ENCODE measurements around the gene PPP1R27. TPM values are rescaled to one million over a fixed set of nuclear protein-coding genes. Genes with fewer than 3 reads are reported as not detected.
"Not testable (repeated sequence)": the region's sequence is repeated elsewhere in the genome, so short reads cannot be mapped to it uniquely, and the experiment has no call there.

Gene PPP1R27
- total RNA-seq, 2 donors from 2014 or later: not detected

DNA sequence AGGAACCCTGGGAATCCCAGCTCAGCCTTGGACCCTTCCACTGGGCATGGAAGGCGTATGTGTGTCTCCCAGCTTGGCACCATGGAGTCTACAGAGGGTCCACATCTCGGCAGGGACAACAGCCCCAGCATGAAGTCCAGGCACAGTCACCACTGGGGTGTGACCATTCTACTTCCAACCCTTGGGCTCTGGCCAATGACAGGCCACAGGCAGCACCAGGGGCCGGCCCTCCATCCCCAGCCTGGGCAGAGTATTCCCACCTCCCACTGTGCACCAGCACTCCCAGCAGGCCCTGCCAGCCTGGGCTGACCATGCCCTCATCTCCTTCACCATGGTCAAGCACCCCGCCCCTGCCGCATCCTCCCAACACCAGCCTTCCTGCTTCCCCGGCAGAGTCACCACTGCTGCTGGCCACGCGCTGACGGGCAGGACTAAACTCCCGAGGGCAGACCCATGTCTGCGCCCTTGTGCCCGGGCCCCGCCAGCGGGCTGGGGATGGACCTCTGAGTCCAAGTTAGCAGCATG lies 9.5 kb upstream of the PPP1R27 start:
- DNase-seq (ENCODE audit: low spot score): no peak
- intact Hi-C loops (cut with DNase I): no loop called here

DNA sequence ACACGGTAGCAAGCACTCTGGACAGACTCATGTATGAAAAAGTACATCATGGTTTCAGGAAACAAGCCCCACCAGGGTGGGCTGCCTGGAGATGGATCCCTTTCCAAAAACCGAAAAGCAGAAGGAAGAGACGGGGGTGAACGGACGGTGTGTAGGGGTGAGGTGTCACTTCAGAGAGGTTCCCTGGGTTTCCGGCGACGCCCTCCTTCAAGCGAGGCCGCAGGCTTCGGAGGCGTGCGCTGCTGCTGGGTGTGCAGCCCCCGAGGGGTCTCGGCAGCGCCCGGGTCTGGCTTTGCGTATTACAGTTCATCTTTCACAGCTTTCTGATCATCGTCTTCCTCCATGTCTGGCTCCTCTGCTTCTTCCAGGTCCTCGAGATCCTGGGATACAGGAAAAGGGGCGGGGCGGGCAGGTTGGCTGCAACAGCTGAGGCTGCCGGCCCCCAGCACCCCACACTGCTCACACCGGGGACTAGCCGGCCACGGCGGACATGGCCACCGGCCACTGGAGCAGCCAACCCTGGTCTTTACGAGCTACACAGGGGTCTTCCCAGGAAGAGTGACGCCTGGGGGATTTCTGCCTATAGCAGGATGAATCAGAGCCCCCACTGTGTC lies 9.0 kb upstream of the PPP1R27 start:
- intact Hi-C loops (cut with DNase I): no loop called here
- DNase-seq (ENCODE audit: low spot score): no peak

DNA sequence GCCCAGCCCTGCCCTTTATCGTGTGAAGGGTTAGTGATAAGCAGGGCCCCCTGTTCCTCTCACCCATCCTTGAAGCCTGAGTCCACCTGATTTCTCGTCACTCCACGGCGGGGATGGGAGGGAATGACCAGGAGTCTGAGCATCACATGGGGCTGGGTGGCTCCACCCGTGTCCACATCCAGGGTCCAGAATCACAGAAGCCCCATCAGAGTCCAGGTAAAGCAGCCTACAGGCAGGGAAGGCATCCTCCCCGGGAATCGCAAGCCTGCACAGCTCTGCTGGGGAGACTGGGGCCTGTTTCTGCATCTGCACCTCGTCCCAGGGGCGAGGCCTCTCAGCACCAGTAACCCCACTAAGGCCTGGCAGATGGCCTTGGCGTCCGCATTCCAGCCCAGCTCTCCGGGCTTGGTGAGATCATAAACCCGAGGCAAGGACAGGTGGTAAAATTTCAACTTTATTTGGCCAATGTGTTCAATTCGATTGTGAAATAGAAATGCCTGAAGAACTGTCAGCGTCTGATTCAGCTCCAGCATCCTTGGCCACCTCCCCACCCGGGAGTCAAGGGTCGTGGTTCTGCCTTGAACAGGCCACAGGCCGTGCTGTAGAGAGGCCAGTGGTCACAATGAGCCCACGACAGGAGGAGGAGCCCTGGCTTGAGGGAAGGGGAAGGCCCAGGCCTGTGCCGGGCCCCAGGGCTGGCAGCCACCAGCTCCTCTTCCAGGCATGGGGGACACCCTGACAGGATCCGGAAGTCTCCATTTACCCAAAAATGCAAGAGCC lies 8.1 kb upstream of the PPP1R27 start:
- intact Hi-C loops (cut with DNase I): no loop called here
- DNase-seq (ENCODE audit: low spot score): no peak

DNA sequence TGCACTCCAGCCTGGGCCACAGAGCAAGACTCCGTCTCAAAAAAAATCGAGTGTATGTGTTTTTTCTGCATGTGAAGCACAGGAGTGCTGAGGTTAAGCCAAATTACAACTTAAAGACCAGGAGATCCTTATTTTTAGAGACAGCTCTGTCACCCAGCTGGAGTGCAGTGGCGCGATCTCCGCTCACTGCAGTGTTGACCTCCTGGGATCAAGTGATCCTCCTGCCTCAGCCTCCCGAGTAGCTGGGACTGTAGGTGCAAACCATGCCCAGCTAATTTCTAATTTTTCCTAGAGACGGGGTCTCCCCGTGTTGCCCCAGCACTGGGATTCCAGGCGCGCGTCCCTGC lies 7.5 kb upstream of the PPP1R27 start:
- DNase-seq (ENCODE audit: low spot score): no peak
- intact Hi-C loops (cut with DNase I): no loop called here

DNA sequence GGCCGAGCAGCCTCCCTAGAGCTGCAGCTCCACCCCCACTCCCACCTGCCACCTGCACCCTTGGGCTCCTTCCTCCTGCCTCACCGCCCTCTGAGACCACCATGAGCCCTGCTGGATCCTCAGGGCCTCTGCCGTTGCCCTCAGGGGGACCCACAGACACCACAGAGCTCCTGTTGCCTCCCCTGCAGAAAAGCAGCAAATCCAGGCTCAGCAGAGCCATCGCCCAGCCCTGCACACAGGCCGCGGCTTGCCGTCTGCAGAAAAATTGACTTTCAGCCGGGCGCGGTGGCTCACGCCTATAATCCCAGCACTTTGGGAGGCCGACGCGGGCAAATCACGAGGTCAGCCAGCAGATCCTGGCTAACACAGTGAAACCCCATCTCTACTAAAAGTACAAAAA lies 7.0 kb upstream of the PPP1R27 start:
- no peak for DNase-seq (ENCODE audit: low spot score)
- intact Hi-C loops (cut with DNase I): no loop called here

DNA sequence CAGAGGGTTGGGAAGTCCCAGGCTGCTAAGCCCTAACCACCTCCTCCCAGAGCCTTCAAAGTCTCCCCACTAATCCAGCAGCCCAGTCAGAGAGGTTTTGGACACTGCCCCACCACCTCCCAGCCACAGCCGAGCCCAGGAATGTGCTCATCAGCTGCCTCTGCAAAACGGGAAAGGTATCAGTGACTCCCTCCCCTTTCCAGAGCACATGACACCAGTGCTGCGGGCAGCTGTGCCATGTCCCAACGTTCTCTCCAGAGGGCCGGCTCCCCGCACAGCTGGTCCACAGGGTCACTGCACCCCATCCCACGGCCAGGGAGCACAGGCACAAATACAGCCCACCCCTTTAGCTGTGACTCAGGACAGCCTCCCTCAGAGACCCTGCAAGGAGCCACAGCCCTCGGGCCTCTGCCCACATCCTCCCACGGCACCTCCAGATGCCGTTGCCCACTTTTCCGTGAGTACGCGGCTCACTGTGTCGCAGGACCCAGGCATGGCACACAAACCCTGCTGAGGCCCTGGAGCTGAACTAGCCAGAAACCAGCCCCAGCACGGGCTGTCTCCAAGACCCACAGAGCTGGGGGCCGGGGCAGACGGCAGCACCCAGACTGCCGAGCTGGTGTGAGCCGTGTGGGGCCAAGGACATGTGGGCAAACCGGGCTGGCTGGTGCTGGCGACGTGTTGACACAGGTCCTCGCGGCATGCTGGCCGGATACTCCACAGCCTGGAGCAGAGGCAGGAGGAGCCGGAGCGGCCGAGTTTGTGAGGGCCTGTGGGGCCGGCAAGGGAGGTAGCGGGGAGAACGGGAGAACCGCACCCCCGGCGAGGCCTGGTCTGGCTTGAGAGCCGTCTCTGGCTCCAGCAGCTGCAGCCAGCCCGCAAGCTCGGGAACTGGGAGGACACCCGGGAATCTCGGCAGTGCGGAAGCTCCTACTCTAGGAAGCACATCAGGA lies 6.3 kb upstream of the PPP1R27 start:
- intact Hi-C loops (cut with DNase I): no loop called here
- no peak for DNase-seq (ENCODE audit: low spot score)

DNA sequence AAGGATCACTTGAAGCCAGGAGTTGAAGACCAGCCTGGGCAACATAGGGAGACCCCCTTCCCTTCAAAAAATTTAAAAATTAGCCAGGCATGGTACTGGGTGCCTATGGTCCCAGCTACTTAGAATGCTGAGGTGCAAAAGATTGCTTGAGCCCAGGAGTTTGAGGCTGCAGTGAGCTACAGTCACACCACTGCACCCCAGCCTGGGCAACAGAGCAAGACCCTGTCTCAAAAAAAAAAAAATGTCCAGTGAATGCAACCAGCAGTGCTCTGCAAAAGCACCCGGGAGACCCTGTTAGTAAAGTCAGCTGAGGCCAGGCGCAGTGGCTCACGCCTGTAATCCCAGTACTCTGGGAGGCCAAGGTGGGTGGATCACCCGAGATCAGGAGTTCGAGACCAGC lies 5.2 kb upstream of the PPP1R27 start:
- intact Hi-C loops (cut with DNase I): not testable (repeated sequence)

DNA sequence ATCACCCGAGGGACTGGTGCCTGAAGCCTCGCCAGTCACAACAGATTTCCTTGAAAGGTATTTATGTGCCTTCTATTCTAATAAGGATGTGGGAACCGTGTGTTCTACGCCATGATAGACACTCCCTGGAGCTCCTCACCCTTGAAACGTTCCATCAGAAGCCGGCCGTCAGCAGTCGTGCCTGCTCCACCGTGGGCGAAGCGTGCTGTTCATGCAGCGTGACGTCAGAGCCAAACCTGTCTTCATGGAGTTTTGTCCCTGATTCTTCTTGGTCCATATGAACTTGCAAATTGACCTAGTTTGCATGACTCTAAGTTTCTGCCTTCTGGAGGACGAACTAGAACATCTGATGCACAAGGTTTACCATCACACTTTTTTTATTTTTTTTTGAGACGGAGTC lies 4.5 kb upstream of the PPP1R27 start:
- no peak for DNase-seq (ENCODE audit: low spot score)
- intact Hi-C loops (cut with DNase I): no loop called here

More for the DNA sequence above, 5.2 kb upstream of the PPP1R27 start:
- DNase-seq (ENCODE audit: low spot score): not testable (repeated sequence)

DNA sequence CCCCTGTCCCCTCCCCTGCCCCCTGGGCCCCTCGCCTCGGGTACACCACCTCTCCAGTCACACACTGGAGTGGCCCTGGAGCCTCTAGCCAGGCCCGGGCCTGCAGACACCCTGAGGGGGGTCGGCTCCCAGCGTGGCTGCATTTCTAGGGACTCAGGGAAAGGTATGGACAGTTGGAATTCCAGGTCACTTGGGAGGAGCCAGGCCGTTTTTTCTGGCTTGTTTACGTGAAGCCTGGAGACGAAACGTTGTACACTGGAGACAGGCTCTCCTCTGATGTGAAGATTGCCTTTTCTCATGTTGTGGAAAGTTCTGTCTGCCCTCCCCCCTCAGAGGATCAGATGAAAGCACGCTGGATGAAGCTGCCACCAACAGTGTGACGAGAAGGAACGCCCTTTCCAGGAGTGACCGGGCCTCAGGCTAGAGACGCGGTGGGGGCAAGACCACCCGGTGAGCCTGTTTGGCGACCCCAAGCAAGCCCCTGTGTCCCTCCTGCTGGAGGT lies 4.0 kb upstream of the PPP1R27 start:
- DNase-seq (ENCODE audit: low spot score): no peak
- intact Hi-C loops (cut with DNase I): no loop called here

DNA sequence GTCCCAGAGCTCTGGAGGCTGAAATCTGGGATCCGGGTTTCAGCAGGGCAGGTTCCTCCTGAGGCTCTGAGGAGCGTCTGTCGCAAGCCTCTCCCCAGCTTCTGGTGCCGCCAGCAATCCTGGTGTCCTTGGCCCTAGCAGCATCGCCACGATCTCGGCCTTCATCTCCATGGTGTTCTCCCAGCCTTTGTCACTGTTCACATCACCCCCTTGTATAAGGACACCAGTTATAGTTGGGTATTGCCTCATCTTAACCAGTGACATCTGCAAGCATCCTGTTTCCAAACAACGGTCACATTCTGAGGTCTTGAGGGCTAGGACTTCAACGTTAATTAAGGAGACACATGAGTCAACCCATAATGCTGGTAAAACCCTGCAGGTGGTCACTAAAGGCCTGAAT lies 2.8 kb upstream of the PPP1R27 start:
- no peak for DNase-seq (ENCODE audit: low spot score)
- intact Hi-C loops (cut with DNase I): no loop called here

DNA sequence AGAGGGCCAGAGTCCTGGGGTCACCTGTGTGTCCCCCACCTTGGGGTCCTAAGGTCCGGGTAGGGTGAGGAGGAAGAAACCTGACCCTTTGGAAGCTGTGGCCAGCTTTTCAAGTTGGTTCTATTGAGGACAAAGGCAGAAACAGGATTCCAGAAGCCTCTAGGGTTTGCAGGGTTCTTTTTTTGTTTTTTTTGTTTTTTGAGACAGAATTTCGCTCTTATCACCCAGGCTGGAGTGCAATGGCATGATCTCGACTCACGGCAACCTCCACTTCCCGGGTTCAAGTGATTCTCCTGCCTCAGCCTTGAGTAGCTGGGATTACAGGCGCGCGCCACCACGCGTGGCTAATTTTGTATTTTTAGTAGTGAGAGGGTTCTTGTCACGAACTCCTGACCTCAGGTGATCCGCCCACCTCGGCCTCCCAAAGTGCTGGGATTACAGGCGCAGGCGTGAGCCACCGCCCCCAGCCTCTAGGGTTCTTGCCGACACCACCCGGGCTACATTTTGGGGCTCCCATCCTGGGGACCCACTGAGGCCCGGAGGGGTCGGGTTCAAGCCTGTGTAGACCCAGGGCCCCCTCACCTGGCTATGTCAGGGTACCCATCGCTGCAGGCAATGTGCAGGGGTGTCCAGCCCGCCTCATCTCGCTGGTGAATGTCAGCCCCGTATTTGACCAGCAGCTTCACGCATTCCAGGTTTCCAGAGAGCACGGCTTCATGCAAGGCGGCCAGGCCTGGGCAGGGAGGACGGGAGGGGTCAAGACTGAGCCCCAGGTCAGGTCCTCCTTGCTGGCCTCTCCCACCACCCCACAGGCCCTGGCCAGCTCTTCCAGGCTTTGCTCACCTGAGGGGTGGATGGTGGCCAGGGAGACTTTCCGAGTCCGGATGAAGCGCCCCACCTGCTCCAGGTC lies 674 bp downstream of the PPP1R27 start:
- intact Hi-C loops (cut with DNase I): no loop called here

DNA sequence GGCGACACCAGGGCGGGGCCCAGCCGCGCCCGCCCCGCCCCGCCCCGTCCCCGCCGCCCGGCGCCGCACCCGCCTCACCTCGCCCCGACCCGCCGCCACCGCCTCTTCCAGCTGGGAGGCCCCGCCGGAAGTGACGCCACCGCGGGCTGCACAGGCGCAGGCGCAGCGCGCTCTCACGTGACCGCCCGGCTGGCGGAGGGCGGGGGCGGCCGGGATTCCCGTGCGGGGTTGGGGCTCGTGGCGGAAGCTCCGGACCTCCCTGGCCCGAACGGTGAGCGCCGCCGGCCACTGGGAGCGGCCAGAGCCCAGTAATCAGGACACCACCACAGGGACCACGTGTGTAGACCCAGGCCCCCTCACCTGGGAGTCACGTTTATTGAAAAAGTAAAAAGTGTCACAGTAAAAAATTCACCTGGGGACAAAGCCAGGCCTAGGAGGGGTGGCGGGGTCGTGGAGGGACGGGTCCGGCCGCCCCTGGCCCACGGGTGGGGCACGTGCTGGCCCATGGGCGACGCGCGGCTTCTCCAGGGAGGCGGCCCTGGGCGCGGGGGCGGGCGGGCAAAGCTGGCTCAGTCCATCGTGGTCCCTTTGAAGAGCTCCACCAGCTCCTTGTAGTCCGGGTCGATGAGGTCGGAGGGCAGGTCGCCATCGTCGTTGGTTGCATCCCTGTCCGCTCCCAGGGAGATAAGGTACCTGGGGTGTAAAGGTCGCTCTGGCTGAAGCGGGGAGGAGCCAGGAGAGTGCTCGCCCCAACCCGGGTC lies 1.5 kb downstream of the PPP1R27 start, which contains the start of gene MCRIP1:
TSS of gene MCRIP1 (minus strand) at position 132 of the 761 bp plus-strand sequence. CDS start 8,785 bp downstream, outside the sequence.
- DNase-seq (ENCODE audit: low spot score): peak; percentile 99
- intact Hi-C loops (cut with DNase I): no loop called here

More for the DNA sequence above, 674 bp downstream of the PPP1R27 start:
- no peak for DNase-seq (ENCODE audit: low spot score)

DNA sequence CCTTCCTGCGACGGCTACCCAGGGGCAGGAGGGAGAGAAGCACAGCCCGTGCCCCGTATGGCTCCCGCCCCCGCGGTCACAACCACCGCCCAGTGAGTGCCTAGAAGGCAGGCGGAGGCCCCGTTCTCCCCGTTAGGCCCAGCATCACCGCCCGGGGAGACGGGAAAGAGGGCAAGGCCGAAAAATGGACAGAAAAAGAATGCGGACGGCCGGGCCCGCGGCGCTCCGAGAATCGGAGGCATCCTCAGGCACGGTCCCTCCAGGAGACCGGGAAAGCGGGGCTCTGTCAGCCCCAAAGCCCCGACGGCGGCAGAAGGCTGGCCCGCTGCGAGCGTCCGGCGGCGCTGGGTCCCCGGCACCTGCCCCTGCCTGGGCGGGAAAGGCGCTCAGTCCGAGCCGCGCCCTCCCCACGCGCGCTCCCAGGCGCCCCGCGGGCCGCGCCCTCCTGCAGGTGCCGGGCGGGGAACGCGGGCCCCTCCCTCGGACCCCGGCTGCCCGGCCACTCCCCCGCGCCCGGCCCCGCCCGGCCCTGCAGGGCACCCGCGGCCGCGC lies 2.2 kb downstream of the PPP1R27 start:
- intact Hi-C loops (cut with DNase I): no loop called here
- DNase-seq (ENCODE audit: low spot score): no peak

DNA sequence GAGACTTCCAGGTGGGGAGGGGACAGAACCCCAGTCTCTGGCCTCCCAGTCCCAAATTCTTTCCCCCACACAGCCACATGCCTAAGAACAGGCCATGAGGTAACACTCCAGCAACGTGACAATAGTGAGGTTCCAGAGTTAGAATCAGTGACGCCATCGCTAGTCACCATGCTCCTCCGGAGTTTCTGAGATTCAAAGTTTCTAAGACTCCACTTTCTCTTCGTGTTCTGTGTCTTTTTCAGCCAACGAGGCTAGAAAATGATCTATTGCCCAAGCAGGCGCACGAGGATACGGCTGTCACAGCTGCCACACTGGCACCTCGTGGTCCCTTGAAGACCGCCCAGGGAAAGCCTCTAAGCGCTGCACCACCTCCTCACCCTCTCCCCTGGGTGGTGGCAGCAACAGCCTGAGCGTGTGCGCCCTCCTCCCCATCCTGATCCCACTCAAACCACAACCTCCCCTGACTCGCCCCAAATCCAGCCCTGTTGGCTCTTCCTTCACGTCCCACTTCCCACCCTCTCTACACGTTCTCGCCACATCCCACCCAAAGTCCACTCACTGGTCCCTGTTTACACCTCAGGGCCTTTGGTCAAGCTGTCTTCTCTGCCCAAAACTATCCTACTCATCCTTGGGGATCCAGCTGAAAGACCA lies 2.8 kb downstream of the PPP1R27 start:
- no peak for DNase-seq (ENCODE audit: low spot score)
- intact Hi-C loops (cut with DNase I): no loop called here

DNA sequence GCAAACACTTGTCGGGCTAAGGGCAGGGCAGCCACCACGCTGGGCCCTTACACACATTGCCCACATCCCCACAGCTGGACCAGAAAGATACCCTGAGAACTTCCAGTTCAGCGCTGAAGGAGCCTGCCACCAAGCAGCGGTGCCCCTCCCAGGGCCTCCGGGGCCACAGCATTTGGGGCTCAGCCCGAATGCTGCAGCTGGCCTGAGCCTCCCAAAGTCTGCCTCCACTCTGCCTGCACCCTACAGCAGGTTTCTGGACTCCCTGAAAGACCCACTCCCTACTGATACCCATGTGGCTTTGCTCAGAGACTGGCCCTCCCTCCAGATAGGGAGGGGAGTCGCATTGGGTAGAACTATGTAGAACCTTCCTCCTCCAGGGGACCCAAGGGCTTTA lies 3.3 kb downstream of the PPP1R27 start:
- DNase-seq (ENCODE audit: low spot score): no peak
- intact Hi-C loops (cut with DNase I): no loop called here

DNA sequence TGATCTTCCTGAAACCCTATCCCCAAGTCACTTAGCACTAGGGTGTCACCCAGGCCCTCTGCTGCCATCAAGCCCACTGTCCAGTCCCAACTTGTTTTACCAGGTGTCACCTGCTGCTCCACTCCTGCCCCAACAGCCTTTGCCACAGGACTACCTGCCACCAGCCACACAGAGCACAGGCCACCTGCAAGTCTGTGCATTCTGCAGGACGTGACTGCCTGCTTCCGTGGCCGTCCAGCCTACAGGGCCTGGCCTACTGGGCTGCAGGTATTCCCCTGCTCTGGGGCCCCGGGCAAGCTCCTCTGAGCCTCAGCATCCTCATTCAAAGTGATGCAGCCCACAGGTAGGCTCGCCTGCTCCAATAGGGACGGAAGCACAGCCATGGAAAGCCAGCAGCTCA lies 5.0 kb downstream of the PPP1R27 start:
- no peak for DNase-seq (ENCODE audit: low spot score)
- intact Hi-C loops (cut with DNase I): no loop called here

DNA sequence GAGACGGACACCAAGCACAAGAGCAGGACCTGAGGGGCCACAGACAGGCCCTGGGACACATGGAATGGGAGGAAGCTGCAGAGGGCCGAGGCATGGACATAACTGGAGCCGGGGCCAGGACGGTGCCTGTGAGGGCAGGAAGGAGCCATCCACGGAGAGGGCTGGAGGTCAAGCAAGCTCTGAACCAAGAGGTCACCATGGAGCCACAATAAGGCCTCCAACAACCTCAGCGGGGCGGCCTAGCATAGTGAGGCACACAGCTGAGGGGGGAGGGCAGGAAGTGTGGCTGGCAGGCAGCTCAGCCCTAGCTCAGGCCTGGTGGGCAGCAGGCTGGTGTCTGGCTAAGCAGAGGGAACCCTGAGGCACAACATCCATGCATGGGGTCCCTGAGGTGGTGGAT lies 6.2 kb downstream of the PPP1R27 start:
- intact Hi-C loops (cut with DNase I): no loop called here
- no peak for DNase-seq (ENCODE audit: low spot score)

Data from posterior vena cava (tissue), 2 donors.